Fibroblast of lung (primary cell): ENCODE measurements around the gene IMMP2L. TPM values are rescaled to one million over a fixed set of nuclear protein-coding genes. Genes with fewer than 3 reads are reported as not detected.

ENCODE experiments used
- DNase-seq, 2 donors: peaks; one replicate each; pipeline versions ENCODE4 v3.0.0 to v3.0.0-alpha.2; 2010; ENCODE audit warnings: low read depth in 2 of 2
- H2AFZ ChIP-seq: 2 replicates; pipeline ENCODE4 v1.5.1; 2012; ENCODE audit warnings: low read length, control low read depth, inconsistent platforms
- H3K27ac ChIP-seq: 2 replicates; pipeline ENCODE4 v1.5.1; 2011; ENCODE audit warnings: low read length, control low read depth; ENCODE audit not compliant: insufficient read depth
- H3K27me3 ChIP-seq: 2 replicates; pipeline ENCODE4 v1.5.1; 2011; ENCODE audit warnings: mild to moderate bottlenecking, low read length; ENCODE audit not compliant: control insufficient read depth, insufficient read depth
- H3K36me3 ChIP-seq: 2 replicates; pipeline ENCODE4 v1.5.1; 2011; ENCODE audit warnings: low read length; ENCODE audit not compliant: control insufficient read depth, insufficient read depth
- H3K4me1 ChIP-seq: 2 replicates; pipeline ENCODE4 v1.5.1; 2011; ENCODE audit warnings: low read length; ENCODE audit not compliant: control insufficient read depth, insufficient read depth; ENCODE audit errors: extremely low read depth
- H3K4me2 ChIP-seq: 2 replicates; pipeline ENCODE4 v1.5.1; 2011; ENCODE audit warnings: low read length, control low read depth; ENCODE audit not compliant: insufficient read depth; ENCODE audit errors: extremely low read depth
- H3K4me3 ChIP-seq, 4 experiments: fragments of 200-600 bp in 1 of 4; sonication (generic) in 1 of 4; replicated peaks in 1 of 4; 2 replicates each; pipeline ENCODE4 v1.5.1; 2011 to 2016; ENCODE audit warnings: low read length in 4 of 4, low read depth in 3 of 4, mild to moderate bottlenecking in 3 of 4, control low read depth in 2 of 4, inconsistent platforms in 1 of 4, mixed read lengths in 1 of 4; ENCODE audit not compliant: insufficient read depth in 1 of 4; ENCODE audit errors: control extremely low read depth in 1 of 4
- H3K79me2 ChIP-seq: 2 replicates; pipeline ENCODE4 v1.5.1; 2012; ENCODE audit warnings: mild to moderate bottlenecking, low read length, inconsistent platforms; ENCODE audit not compliant: control insufficient read depth, insufficient read depth
- H3K9ac ChIP-seq: 2 replicates; pipeline ENCODE4 v1.5.1; 2011; ENCODE audit warnings: mild to moderate bottlenecking, low read length, control low read depth; ENCODE audit not compliant: insufficient read depth
- H3K9me3 ChIP-seq: 2 replicates; pipeline ENCODE4 v1.5.1; 2012; ENCODE audit warnings: low read depth, low read length; ENCODE audit not compliant: control insufficient read depth, insufficient read depth
- H4K20me1 ChIP-seq: 2 replicates; pipeline ENCODE4 v1.5.1; 2011; ENCODE audit warnings: low read length; ENCODE audit not compliant: control insufficient read depth, insufficient read depth; ENCODE audit errors: extremely low read depth
- EZH2 ChIP-seq: IDR thresholded peaks from 2 replicates; pipeline ENCODE4 v1.5.1; 2012; ENCODE audit warnings: low read length, control low read depth, mild to moderate bottlenecking; ENCODE audit errors: missing control alignments
- polyA plus RNA-seq, 2 donors: library from polyadenylated mRNA; depleted of rRNA in 1 of 2; stranded (reverse) in 1 of 2; unstranded in 1 of 2; fragments of >200 nt; gene quantifications; 2 replicates each; pipeline ENCODE4 v1.2.1, GENCODE V29; 2011 to 2012; ENCODE audit warnings: missing spikeins in 1 of 2
- total RNA-seq: library from RNA; depleted of rRNA; stranded (reverse); fragments of >200 nt; gene quantifications from 2 replicates; pipeline ENCODE4 v1.2.1, GENCODE V29; 2014
- TF ChIP-seq, protein P1 (sequence below), 2 donors: IDR thresholded peaks in 1 of 2; conservative IDR thresholded peaks in 1 of 2; 1 replicate in 1 of 2; 2 replicates in 1 of 2; pipeline ENCODE4 v1.5.1; 2011 to 2012; ENCODE audit warnings: low read length in 2 of 2, control low read depth in 1 of 2, inconsistent platforms in 1 of 2, low read depth in 1 of 2, mild to moderate bottlenecking in 1 of 2

Gene IMMP2L
- total and polyA plus RNA-seq, 2 donors (not counting 1 experiment from before 2014, with no cell fraction given) = 6.9 to 14.4 TPM

DNA sequence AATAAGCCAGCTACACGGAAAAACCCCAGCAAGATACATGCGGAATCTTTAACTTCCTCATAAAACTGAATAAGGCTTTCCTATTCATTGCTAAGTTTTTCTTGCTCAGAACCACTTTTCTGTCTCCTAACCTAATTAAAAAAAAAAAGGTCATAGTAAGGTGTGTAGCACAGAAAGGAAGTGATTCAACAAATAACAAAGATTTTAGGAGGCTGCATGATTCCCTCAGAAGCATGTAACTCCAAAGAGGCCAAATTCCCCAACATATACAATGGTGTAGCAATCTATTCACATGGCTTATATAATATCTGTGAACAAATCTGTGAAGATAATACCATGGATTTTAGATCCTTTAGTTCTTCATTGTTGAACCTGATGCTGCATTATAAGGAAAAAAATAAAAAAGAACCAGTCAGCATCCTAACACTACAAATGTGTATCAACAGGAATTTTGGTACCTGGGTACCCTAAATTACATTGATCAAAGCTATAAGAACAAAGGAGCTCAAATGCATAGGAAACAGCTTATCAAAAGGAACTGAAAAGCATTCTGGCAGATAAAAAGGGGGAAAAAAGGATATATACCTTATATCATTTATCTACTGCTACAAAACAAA is 63.8 kb downstream of the IMMP2L start:
- Histone ChIP-seq H3K4me1 (peaks cover 2% of the 10 kb centered on the region), H3K4me2 (no peak overlapping the region), H2AFZ (no peak overlapping the region), H3K36me3 (no peaks in the 10 kb centered on the region), H3K9me3 (no peaks in the 10 kb centered on the region), H3K27ac (no peak overlapping the region), H3K79me2 (no peaks in the 10 kb centered on the region), H3K27me3 (no peaks in the 10 kb centered on the region), H4K20me1 (no peaks in the 10 kb centered on the region), H3K9ac (no peak overlapping the region), H3K4me3 (no peak overlapping the region)
- TF ChIP-seq EZH2 = no peak
- TF ChIP-seq, protein P1, sequence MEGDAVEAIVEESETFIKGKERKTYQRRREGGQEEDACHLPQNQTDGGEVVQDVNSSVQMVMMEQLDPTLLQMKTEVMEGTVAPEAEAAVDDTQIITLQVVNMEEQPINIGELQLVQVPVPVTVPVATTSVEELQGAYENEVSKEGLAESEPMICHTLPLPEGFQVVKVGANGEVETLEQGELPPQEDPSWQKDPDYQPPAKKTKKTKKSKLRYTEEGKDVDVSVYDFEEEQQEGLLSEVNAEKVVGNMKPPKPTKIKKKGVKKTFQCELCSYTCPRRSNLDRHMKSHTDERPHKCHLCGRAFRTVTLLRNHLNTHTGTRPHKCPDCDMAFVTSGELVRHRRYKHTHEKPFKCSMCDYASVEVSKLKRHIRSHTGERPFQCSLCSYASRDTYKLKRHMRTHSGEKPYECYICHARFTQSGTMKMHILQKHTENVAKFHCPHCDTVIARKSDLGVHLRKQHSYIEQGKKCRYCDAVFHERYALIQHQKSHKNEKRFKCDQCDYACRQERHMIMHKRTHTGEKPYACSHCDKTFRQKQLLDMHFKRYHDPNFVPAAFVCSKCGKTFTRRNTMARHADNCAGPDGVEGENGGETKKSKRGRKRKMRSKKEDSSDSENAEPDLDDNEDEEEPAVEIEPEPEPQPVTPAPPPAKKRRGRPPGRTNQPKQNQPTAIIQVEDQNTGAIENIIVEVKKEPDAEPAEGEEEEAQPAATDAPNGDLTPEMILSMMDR (conservative IDR thresholded peaks at IDR 0.05 in 1 of 2, IDR thresholded peaks at IDR 0.05 in 1 of 2; ENCODE audit: low read depth in 1 of 2, low read length in 2 of 2) = no peak
- no peak for DNase-seq

DNA sequence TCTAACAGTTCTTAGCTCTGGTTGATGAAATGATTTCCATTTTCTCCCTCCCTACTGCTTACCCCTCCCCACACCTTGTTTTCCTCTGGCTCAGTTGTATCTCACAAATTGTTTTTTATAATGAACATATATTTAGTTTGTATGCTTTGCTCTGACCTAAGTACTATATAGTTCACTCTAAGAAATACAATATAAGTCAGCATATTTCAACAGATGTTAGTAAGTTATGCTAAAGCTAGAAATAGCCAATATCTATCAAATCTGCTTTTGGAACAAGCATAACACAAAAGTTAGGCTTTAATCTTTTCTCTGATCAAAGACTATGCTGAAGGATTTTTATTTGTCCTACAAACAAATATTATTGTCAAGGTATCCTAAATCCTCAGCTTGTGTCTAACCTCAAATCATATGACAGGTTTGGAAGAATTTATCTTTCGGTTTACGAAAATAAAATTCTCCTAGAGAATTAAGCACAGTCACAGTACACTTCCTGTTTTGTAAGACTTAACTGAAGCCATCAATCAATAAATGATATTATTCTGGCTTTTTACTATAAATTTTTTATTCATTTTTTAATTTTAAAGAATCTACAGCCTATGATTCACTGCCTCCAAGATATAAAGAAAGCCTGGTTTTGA is 67.0 kb downstream of the IMMP2L start:
- H3K9me3 ChIP-seq = no peaks in the 10 kb centered on the region
- no peaks in the 10 kb centered on the region for H3K36me3 ChIP-seq
- H3K9ac ChIP-seq = no peak overlapping the region
- peaks cover 2% of the 10 kb centered on the region for H3K4me1 ChIP-seq
- TF ChIP-seq EZH2 = no peak
- TF ChIP-seq, protein P1 (conservative IDR thresholded peaks at IDR 0.05 in 1 of 2, IDR thresholded peaks at IDR 0.05 in 1 of 2; ENCODE audit: low read depth in 1 of 2, low read length in 2 of 2) = no peak
- H4K20me1 ChIP-seq = no peaks in the 10 kb centered on the region
- no peak for DNase-seq
- no peaks in the 10 kb centered on the region for H3K27me3 ChIP-seq
- H2AFZ ChIP-seq = no peak overlapping the region
- H3K79me2 ChIP-seq = no peaks in the 10 kb centered on the region
- no peak overlapping the region for H3K4me3 ChIP-seq
- H3K4me2 ChIP-seq = no peak overlapping the region
- no peak overlapping the region for H3K27ac ChIP-seq

DNA sequence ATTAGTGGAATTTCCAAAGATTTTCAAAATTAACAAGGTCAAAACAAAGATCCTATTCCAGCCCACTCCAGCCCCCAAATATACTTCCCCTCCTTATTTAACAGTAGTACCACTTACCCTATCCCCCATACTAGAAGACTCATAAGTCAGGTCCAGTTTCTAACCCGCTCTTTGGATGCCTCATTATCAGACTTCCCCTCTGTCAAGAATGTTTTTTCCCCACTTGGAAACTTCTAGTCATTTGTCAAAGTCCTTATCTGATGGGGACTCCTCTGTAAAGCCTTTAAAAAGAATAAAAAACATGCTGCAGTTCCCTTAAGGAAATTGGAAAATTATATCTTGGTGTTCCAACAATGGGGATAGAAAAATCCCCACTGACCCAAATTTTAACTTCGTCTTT is 70.1 kb downstream of the IMMP2L start:
- no peak for TF ChIP-seq EZH2
- TF ChIP-seq, protein P1 (conservative IDR thresholded peaks at IDR 0.05 in 1 of 2, IDR thresholded peaks at IDR 0.05 in 1 of 2; ENCODE audit: low read depth in 1 of 2, low read length in 2 of 2) = no peak
- no peak overlapping the region for H3K4me3 ChIP-seq
- H3K4me1 ChIP-seq = no peaks in the 10 kb centered on the region
- no peaks in the 10 kb centered on the region for H4K20me1 ChIP-seq
- H3K36me3 ChIP-seq = no peaks in the 10 kb centered on the region
- no peak overlapping the region for H3K27ac ChIP-seq
- H3K27me3 ChIP-seq = no peaks in the 10 kb centered on the region
- no peaks in the 10 kb centered on the region for H3K79me2 ChIP-seq
- no peak overlapping the region for H3K4me2 ChIP-seq
- H2AFZ ChIP-seq = no peak overlapping the region
- no peak overlapping the region for H3K9ac ChIP-seq
- DNase-seq = no peak
- H3K9me3 ChIP-seq = no peaks in the 10 kb centered on the region
